ENCODE results near the gene ATXN7L1.

ATXN7L1 gene

DNA sequence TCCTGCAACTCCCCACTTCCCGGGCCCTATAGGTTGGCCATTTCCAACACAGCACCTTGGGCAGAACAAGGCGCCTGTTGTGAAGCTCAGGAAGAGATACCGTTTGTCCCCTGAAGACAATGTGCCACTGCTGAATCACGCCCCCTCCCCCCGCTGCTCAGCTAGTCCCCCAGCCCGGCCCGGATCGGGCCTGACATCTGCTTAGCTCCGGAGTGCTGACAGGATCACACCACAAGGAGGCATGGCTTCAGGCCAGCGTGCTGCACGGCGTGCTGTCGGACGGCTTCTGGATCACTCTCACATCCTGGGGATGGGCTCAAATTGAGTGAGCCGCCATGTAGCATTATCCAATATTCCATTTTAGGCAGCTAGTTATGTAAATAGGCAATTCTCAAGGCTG lies 233.0 kb downstream of the ATXN7L1 start:
- DNase-seq = peak in 9 of 10 donors; percentile 44 to 93 (median 53)
- intact Hi-C loops (cut with DNase I) = no loop called here

DNA sequence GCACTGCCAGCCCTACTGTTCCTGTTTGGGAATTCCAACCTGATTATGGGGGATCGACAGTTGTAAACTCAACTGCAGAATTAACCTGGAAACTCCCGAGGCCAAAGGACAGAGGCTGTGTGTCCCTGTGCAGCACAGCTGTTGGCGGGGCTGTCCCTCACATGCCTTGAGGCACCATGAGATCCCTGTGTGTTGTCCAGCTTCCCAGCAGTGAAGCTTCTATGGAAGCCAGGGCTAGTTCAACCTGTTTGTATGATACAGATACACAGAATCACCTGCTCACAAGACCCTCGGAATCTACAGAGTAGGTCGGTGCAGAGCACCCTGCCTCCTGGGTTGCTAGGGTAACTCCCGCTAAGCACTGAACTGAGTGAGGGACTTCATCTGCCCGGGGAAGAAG lies 234.1 kb downstream of the ATXN7L1 start:
- DNase-seq = no peak
- intact Hi-C loops (cut with DNase I) = no loop called here

DNA sequence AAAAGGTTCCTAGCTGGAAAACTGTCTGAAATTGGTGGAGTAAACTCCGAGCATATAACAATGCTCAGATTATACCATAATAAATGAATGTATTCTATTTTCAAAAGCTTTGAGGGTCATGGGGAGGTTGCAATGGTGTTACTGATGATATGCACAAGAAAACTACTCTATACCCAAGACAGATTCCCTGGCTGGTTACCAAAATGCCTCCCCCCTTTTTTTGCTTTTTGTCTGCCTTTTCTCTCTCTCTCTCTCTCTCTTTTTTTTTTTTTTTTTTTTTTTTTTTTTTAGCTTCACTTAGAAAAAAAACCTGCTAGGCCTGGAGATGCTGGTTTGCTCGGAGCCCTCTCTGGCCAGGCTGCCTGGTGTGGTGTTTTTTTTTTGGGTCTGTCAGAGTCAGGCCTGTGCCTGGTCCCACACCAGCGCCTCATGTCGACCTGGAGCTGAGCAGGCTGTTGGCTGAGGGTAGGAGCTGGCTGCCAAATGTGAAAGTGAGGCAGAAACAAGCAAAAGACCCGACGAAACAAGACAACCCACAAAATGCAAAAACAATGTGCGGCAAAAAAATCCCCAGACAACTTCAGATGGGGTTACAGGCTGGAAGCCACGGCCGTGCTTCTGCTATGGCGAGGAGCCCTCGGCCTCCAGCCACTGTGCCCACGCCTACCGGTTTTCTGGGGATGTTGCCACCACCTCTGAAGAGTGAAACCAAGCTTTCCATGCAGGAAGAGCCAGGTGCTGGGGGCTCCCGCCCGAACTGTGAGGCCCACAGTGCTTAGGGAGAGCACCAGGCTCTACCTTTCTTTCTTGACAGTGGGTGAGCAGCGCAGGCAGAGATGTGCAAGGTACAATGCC lies 235.2 kb downstream of the ATXN7L1 start:
- intact Hi-C loops (cut with DNase I) = no loop called here
- peak in 1 of 10 donors; percentile 85 for DNase-seq

DNA sequence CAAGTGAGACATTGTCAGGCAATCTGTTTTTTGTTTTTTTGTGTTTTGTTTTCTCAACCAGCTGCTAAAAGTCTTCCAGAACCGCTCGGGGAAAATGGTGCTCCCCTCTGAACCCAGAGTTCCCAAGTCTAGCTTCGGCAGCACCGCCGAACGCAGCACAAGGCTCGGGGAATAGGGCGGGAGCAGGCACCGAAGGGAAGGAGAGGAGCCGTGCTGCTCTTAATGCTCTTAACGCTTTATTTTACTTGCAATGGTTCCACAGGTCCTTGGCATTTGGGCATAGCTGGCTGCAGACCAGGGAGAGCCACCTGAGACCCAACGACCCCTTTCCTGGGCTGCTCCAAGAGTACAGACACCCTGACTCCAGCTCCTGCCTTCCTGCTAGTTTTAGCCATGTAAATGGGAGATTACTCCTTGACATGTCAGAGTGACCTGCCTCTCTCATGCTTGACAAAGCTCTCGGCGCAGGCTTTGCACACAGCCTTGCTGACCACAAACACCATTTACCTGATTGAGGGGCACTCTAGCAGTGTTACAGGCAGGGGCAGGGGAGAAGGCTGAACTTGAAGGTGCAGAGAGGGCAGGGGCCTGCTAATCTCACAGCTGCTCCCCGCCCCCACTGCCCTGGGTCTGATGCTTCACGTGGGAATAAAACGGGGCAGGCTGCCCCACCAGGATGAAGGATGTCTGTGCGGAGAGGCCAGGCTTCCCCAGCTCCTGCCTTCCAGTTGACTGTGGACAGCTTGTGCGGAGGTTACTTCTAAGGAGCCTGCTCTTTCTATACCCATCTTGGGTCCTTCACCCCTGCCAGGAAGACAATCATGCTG lies 236.5 kb downstream of the ATXN7L1 start:
- no peak for DNase-seq
- intact Hi-C loops (cut with DNase I) = no loop called here

DNA sequence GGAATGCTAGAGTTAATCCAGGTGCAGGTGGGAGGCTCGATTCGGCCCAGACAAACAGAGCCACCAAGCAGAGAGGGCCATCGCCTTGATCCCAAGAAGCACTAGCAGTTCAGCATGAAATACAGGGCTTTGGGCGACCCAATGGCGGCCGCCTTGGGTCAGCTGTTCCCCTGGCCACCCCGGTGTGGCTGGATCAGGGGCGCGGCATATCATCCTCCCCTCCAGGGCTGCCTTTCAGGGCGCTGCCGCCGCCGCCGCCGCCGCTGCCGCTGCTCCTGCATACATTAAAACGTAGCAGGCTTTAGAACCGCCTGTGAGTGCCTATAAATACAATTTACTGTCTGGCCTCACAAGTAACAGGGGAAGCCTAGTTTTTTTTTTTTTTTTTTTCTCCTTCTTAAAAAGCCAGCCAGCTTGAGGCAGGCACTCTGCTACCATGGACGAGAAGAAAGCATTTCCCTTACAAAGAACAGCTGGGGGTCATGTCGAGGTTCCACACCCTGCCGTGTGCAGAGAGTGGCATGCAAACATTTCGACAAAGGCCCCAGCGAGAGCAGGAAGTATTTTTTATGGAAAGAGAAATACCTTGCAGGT lies 237.4 kb downstream of the ATXN7L1 start:
- intact Hi-C loops (cut with DNase I) = no loop called here
- DNase-seq = peak in 4 of 10 donors; percentile 52 to 91 (median 84)

DNA sequence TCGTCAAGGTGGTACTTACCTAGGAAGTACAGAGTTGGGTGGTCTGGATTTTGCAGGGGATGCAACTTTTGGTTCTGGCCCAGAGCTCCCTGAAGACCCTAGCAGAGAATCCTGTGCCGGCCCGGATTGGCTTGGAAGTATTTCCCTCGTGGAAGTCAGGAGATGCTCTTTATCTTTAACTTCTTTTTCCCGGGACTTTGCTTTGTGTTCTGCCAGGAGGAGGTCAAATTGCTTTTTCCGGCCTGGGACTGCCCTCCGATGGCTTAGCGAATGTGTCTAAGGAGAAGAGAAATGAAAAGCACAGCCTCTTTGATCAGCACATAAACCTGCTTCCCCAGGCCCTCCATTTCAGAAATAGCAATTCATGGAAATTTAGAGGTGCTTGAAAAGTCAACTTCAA lies 238.1 kb downstream of the ATXN7L1 start:
- no peak for DNase-seq
- intact Hi-C loops (cut with DNase I) = no loop called here

DNA sequence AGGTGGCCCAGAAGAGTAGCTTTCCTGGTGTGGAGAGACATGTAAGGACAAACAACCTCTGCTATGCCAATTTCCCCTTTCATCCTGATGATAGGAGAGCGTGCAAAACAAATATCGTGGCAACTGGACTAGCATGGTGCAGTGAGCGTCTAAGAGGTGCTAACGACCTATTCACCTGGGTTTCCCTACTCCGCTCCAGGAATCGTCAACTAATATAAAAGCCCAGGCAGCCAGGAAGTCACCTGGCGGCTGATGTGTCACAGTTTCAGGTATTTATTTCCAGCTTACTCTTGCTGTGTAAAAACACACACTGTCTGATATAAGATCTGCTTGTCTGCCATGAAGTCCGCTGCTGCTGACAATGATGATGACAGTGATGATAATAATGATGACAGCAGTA lies 238.6 kb downstream of the ATXN7L1 start:
- intact Hi-C loops (cut with DNase I) = no loop called here
- no peak for DNase-seq

DNA sequence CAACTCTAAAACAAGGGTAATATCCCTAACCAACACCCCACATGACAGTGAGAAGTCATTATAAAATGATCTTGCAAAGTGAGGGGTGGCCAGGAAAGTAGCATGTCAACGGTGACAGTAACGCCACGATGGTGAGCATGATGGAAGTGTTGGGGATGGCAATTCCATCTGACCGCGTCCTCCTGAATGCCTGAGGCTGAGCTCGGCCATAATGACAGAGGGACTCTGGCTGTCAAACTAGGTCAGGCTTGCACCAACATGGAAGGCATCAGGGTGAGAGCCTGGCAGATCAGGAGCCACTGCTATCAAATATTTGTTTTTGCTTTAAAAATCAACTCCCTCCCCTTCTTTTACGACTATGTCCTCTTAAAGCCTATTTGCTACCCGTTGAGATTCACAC lies 239.4 kb downstream of the ATXN7L1 start:
- DNase-seq = no peak
- intact Hi-C loops (cut with DNase I) = no loop called here

DNA sequence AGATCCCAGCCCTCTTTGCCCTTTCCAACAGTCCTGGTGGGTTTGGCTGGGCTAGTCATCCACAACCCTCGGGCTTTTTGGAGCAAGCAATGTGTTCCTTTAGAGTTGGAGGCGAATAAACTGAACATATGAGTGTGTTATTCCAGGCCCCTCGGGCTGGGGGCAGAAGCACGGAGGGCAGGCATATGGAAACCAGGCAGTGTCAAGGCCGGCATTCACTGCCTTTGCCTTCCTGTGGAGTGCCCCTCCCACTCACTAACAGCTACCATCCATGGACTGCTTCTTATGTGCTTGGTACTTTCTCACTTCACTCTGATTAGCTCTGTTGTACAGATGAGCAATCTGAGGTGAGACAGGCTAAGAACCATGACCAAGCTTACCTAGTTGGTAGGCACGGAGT lies 241.2 kb downstream of the ATXN7L1 start:
- intact Hi-C loops (cut with DNase I) = no loop called here
- DNase-seq = no peak

DNA sequence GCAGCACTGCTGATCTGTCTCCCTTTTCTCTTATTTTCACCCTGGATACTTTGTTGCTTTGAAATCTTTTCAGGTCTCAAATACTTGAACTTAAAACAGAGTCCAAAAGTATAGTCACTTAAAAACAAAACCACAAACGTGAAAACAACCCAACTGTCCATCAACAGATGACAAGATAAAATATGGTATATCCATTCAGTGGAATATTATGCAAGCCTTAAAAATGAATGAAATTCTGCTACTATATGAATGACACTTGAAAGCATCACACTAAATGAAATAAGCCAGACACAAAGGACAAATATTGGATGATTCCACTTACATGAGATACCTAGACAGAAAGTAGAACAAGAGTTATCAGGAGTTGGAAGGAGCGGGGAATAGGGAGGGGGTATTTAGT lies 250.4 kb downstream of the ATXN7L1 start:
- intact Hi-C loops (cut with DNase I) = no loop called here

DNA sequence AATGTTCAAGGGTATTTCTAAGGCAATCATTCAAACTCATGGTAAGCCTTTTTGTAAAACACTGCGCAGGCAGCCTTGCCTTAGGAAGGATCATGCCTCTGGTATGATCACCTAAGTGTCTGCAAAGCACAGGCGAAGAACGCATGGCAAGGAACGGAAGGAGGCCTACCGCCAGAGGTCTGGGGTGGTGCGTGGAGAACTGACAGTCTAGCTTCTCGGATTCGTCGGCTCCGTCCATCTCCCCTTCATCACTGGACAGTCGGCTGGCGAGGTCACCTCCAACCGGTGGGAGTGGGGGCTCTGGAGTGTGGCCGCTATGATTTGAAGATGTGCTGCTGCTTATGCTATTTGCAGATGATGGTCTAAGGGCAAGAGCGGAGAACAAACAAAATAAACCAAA lies 252.5 kb downstream of the ATXN7L1 start:
- intact Hi-C loops (cut with DNase I) = no loop called here
- no peak for DNase-seq

More for the DNA sequence above, 250.4 kb downstream of the ATXN7L1 start:
- DNase-seq = no peak

DNA sequence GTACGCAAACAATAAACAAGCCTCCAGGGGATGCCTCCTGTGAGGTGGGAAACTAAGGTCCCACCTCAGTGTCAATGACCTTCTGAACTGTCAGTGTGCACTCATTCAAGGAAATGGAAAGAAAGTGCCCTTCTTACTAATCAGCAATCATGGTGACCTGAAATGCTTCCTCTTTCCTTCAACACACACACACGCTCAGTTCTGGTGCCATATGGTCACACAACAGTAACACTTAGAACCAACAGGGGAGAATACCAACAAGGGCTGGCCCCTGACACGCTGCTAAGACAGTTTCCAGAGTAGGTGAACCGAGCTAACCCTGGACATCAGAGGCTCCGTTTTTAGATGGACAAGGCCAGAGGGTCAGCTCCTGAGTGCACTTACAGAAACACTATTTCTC lies 253.0 kb downstream of the ATXN7L1 start:
- intact Hi-C loops (cut with DNase I) = no loop called here
- no peak for DNase-seq

DNA sequence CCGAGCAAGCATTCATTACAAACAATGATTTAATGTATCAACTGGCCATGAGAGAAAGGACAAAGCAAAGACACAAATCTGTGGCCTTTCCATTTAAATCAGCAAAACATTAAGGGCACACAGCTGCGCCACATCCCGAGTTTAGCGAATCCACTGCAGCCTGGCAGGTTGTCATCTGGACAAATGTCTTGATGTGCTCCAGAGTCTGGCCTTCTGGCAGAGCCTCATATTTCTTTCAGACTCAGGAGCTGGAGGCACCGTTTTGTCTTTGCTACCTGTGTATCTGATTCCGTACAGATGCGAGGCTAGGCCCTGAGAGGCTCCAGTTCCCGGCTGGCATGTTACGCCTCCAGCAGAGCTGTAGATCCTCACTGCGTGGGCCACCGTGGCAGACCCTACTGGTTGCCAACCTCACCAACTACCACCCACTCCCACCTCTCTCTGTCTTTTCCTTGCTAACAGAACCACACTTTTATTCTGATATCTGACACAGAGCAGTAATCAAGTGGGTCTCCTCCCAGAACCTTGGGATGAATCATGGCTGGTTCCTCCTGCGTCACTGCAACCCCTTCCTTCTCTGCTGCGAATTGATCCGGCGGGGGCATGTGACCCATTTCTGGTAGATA lies 254.2 kb downstream of the ATXN7L1 start:
- peak in 7 of 10 donors; percentile 27 to 92 (median 57) for DNase-seq
- intact Hi-C loops (cut with DNase I) = no loop called here

DNA sequence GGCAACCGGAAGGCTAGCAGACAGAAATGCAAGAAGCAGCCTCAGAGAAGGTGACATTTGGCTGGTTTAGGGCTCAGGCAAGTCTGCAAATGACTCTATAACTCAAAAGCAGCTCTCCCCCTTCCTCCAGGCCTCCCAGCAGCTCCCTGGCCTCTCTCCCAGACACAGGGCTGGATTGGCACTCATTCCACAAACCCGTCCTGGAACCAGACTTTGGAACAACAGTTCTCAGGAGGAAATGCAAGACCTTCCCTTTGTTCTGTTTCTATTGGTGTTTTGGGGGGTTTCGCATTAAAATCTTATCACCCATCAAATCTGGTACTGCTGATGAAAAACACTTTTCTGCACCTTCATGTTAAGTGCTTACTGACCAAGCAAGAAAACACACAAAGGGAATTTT lies 254.8 kb downstream of the ATXN7L1 start:
- intact Hi-C loops (cut with DNase I) = no loop called here

DNA sequence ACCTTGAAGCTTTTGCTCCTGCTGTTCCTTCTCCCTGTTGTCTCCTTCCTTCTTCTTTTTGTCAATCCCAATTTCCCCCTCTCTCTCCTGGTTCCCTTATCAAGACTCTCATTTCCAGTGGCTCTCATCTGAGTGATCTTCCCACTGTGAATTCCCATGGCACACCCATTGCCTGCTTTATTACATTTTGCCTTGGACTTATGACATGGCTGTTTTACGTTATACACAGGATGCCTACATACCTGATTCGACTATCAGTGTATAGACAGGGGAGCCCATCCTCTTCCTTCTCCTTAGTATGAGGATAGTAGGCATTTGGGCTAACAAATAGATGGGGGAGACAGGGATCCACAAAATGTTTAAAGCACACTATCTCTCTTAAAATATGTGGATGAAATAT lies 255.2 kb downstream of the ATXN7L1 start:
- intact Hi-C loops (cut with DNase I) = no loop called here

More for the DNA sequence above, 254.8 kb downstream of the ATXN7L1 start:
- peak; percentile 46 to 93 (median 67) for DNase-seq

DNA sequence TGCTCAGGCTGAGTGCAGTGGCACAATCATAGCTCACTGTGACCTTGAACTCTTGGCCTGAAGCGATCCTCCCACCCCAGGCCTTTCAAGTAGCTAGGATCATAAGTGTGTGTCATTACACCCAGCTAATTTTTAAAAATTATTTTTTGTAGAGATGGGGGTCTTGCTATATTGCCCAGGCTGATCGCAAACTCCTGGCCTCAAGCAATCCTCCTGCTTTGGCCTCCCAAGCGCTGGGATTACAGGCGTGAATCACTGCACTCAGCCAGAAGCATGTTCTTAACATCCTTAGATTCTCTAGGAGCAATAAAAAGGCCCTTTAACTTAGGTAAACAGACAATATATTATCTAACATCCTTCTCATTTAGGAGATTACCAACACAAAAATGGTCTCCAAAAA lies 256.8 kb downstream of the ATXN7L1 start:
- intact Hi-C loops (cut with DNase I) = no loop called here
- DNase-seq = peak in 1 of 10 donors; percentile 40

More for the DNA sequence above, 255.2 kb downstream of the ATXN7L1 start:
- DNase-seq = no peak

DNA sequence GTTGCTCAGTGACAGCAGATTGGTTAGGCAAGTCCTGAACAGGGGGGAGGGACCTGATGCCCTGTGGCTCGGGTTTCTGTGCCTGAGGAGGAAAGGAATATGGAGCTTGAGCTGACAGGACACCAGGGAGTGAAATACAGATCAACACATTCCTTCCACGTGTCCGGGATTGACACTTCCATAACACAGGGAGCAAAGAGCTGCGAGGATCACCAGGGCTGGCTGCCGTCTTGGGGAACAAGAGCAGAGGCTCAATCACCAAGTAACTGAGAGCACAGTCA lies 258.4 kb downstream of the ATXN7L1 start:
- intact Hi-C loops (cut with DNase I) = no loop called here
- DNase-seq = peak in 1 of 10 donors; percentile 25

DNA sequence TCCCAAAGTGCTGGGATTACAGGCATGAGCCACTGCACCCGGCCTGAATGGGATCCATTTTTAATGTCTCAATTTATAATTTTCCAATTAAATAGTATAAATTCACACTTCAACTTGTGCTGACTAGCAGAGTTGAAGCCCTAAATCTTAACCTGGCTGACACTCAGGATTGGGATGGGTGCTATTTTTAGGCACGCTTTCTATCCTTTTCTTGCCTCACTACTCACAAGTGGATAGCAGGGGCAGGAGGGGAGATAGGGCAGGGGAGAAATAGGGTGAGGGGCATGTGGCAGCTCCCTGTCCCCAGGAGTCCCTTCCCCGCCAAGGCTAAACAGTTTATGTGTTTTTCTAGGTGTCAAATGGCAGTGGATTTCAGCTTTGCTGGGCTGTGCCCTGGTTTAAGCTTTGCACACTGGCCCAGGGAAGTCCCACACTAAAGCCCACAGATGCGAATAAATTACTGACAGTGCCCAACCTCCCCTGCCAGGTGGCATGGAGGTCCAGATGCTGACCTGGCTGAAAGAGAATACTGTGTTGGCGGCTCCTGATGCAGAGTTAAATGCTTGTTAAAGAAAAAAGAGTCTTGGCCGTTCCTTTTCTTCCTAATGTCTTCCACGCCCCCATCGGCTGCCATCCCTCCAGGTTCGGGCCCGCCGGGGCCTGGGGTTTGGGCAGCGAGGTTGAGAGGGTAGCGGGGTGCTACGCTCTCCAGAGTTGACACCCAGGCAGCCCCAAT lies 259.0 kb downstream of the ATXN7L1 start:
- intact Hi-C loops (cut with DNase I) = no loop called here
- peak in 1 of 10 donors; percentile 76 for DNase-seq

DNA sequence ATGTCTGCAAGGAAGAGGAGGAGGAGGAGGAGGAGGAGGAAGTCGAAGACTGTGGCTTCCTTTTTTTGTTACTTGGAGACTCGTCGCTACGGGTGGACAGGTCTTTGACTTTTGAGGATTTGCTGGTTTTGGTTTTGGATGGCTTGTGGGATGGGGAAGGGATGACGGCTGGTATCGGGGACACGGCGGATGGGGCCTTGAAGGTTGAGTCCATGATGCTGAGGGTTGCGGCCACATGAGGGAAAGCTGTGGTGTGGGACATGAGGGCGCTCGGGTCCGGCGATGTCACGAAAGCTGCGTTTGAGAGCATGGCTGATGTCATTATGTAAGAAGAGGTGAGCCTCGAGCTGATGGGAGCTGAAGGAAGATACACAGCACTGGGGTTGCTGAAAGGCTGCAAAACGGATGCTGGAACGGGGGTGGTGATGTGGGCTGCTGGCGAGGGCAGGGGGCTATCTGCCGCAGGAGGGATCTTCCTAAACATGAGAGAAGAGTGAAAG lies 262.0 kb downstream of the ATXN7L1 start:
- DNase-seq = peak in 2 of 10 donors; percentile 44 to 62
- intact Hi-C loops (cut with DNase I) = no loop called here

All from posterior cingulate gyrus (tissue), 11 donors.